ENCODE data around the gene DSG2.

DNA sequence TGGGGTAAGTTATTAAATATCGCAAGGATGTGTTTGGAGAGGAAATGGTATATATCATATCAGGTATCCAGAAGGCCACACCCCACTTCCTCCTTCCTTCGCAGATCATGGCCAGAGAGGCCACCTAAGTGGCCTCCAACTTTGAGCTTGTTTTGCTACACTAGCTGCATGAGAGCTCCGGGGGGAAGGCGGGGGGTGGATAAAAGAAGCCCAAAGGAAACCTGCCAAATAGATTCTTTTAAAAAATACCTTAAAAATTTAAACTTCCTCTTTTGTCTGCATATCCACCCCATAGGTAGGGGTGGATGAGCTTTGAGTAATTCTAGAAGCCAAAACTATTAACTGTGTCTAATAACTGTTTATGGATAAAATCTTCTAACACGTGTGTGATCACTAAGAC lies 88.0 kb downstream of the DSG2 start:
- no peak for TF ChIP-seq CTCF (IDR thresholded peaks at IDR 0.05; ENCODE audit: insufficient read depth, low read length, poor library complexity, severe bottlenecking)
- no peak for TF ChIP-seq EZH2phosphoT487 (conservative IDR thresholded peaks at IDR 0.05; ENCODE audit: low read length)
